Left lung (tissue), 10 donors: ENCODE measurements around the gene CAMK2A. TPM values are rescaled to one million over a fixed set of nuclear protein-coding genes. Genes with fewer than 3 reads are reported as not detected.

Source experiments
- ATAC-seq: fragments of 200-7000 bp; cut with Tn5 transposase; one replicate; pipeline ENCODE4 v1.9.1; 2020; ENCODE audit warnings: moderate library complexity
- DNase-seq, 4 donors: peaks; one replicate each; pipeline ENCODE4 v3.0.0-alpha.2; 2013 to 2020
- H3K27ac ChIP-seq, 2 donors: fragments of 200-600 bp; sonication (generic) in 1 of 2; one replicate each; pipeline versions ENCODE4 v1.5.0 to v1.8.0; 2020 to 2021
- H3K27me3 ChIP-seq, 2 donors: fragments of 200-600 bp; sonication (generic) in 1 of 2; one replicate each; pipeline versions ENCODE4 v1.5.0 to v1.8.0; 2020 to 2021
- H3K36me3 ChIP-seq, 2 donors: fragments of 200-600 bp; sonication (generic) in 1 of 2; one replicate each; pipeline versions ENCODE4 v1.5.0 to v1.8.0; 2020 to 2021
- H3K4me1 ChIP-seq, 2 donors: fragments of 200-600 bp; one replicate each; pipeline ENCODE4 v1.8.0; 2021
- H3K4me3 ChIP-seq, 2 donors: fragments of 200-600 bp; sonication (generic) in 1 of 2; one replicate each; pipeline versions ENCODE4 v1.5.0 to v1.8.0; 2020 to 2021; ENCODE audit warnings: mild to moderate bottlenecking in 1 of 2
- H3K9me3 ChIP-seq, 2 donors: fragments of 200-600 bp; sonication (generic) in 1 of 2; one replicate each; pipeline versions ENCODE4 v1.5.0 to v1.8.0; 2020 to 2021
- intact Hi-C, 2 donors: fragments of 100-400 bp; cut with DNase I; formaldehyde crosslinking; loops; one replicate each; pipeline versions ENCODE4 v1.11.2 to v1.14.2; 2022
- polyA plus RNA-seq, 6 donors: library from polyadenylated mRNA; unstranded; fragments of 120-200 nt; gene quantifications; one replicate each; pipeline ENCODE4 v1.2.1, GENCODE V29; 2013; ENCODE audit not compliant: insufficient read length in 6 of 6
- total RNA-seq, 2 donors: library from RNA; stranded (reverse); fragmentation: NEBNext Ultra II Directional; extraction: Animal tissue kit (Norgen Biotek cat#: 25700); gene quantifications; one replicate each; pipeline ENCODE4 v1.2.1, GENCODE V29; 2021
- TF ChIP-seq, protein P1 (sequence below), 2 donors: fragments of 200-600 bp; sonication (generic) in 1 of 2; IDR thresholded peaks; one replicate each; pipeline versions ENCODE4 v1.5.0 to v1.8.0; 2021; ENCODE audit warnings: antibody characterized with exemption in 2 of 2
- donor health status: DM: no; HTN: yes; CAD: no.
- donor health status: DM: no; HTN: no; CAD: no.

The CAMK2A gene
- total and polyA plus RNA-seq, 8 donors: 0.64 to 5.8 (median 4.7) TPM

DNA sequence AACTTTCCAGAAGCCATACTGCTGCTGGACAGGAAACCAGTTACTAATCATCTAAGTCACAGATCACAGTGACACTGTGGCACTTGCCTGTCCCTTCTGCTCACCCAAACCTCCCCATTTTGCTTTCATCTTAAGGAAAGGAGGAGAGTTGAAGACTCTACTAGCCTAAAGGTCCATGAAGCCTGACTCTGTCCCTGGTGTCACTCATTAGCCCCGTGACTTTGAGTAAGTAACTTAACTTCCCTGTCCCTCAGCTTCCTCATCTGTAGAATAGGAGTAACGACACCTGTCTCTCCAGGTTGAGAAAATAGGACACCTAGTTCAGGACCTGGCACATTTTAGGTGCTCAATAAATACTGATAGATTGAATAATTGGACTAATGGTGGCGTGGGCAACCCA lies 100.2 kb downstream of the CAMK2A start:
- intact Hi-C loops: no loop called here
- no peak overlapping the region for H3K27ac ChIP-seq
- peaks cover 19 to 54% of the 10 kb centered on the region in 2 donors for H3K27me3 ChIP-seq
- TF ChIP-seq, protein P1, sequence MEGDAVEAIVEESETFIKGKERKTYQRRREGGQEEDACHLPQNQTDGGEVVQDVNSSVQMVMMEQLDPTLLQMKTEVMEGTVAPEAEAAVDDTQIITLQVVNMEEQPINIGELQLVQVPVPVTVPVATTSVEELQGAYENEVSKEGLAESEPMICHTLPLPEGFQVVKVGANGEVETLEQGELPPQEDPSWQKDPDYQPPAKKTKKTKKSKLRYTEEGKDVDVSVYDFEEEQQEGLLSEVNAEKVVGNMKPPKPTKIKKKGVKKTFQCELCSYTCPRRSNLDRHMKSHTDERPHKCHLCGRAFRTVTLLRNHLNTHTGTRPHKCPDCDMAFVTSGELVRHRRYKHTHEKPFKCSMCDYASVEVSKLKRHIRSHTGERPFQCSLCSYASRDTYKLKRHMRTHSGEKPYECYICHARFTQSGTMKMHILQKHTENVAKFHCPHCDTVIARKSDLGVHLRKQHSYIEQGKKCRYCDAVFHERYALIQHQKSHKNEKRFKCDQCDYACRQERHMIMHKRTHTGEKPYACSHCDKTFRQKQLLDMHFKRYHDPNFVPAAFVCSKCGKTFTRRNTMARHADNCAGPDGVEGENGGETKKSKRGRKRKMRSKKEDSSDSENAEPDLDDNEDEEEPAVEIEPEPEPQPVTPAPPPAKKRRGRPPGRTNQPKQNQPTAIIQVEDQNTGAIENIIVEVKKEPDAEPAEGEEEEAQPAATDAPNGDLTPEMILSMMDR (IDR thresholded peaks at IDR 0.05): no peak
- no peaks in the 10 kb centered on the region for H3K36me3 ChIP-seq
- no peaks in the 10 kb centered on the region for H3K9me3 ChIP-seq
- DNase-seq: no peak
- H3K4me3 ChIP-seq: no peak overlapping the region
- peaks cover 0 to 7% of the 10 kb centered on the region in 2 donors for H3K4me1 ChIP-seq
- ATAC-seq: no peak

DNA sequence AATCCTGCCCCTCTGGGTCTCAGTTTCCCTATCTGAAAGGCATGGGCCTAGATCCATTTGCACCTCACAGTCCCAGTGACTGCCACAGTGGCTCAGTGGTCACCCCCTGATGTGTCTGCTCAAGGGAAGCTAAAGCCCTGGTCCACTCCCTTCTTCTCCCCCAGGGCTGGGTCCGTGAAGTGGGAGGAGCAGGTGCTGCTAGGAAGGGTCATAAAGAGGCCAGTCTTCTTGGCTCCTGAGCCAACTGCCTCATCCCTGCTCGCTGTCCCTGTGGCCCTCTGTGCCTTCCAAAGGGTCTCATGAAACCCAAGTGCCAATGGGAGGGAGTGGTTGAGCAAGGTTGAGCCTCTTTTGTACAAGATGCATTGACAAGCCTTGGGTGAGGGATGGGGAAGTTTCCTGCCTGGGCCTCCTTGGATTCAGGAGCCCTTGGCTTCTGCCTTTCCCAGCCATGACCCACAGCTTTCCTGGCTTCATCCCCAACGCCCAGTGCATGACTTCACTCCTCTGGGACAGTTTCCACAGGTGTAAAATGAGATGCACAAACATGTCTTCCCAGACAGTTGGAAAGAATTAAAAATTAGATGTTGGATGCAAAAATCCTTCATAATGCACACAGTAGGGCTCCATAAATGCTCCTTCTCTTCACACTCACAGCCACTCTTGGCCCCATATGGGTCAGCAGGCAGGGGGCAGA lies 101.3 kb downstream of the CAMK2A start:
- TF ChIP-seq, protein P1 (IDR thresholded peaks at IDR 0.05): no peak
- Histone ChIP-seq H3K27me3 (peaks cover 19 to 53% of the 10 kb centered on the region in 2 donors), H3K4me3 (no peak overlapping the region), H3K9me3 (no peaks in the 10 kb centered on the region), H3K27ac (no peak overlapping the region), H3K4me1 (peaks cover 0 to 7% of the 10 kb centered on the region in 2 donors), H3K36me3 (no peaks in the 10 kb centered on the region)
- DNase-seq (peak in 1 of 4 donors; percentile 37), ATAC-seq (no peak)
- intact Hi-C loops: no loop called here

DNA sequence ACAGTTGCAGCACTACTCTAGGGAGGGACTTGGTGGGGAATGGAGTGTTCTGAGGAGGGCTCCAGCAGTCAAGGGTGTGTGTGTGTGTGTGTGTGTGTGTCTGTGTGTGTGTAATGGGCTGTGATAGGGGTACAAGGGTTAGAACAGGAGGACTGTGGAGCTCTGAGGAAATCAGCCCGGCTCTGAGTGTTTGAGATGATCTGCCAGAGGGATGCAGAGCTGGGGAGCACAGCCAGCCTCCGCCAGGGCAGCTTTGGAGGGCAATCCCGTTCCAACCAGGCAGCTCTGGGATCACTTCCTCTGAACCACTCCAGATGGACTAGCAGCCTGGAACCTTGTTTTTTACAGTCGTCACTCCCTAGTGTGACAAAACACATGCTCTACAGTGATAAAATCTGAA lies 102.7 kb downstream of the CAMK2A start:
- Histone ChIP-seq H3K36me3 (no peaks in the 10 kb centered on the region), H3K4me3 (no peak overlapping the region), H3K9me3 (no peaks in the 10 kb centered on the region), H3K27me3 (peaks cover 19 to 39% of the 10 kb centered on the region in 2 donors), H3K4me1 (peaks cover 0 to 7% of the 10 kb centered on the region in 2 donors), H3K27ac (no peak overlapping the region)
- ATAC-seq: no peak
- intact Hi-C loops: no loop called here
- TF ChIP-seq, protein P1 (IDR thresholded peaks at IDR 0.05): no peak
- DNase-seq: peak in 1 of 4 donors; percentile 18

DNA sequence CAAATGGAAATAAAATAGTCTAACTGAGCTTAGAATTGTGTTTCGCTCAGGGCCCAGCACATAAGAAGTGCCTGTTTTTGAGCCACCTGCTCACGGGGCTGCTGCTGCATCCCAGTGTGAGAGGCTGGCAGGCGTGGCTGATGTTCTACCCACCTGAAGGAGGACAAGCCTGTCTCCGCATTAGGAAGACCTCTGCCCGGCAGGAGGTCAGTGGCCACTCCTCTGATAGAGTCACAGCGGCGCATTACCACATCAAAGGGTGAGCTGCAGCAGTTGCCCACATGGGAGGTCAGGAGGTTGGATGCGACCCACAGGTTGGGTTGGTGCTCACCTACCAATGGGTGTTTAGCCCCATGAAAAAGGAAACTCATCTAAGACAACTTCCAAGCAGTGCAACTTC lies 103.4 kb downstream of the CAMK2A start:
- no peak overlapping the region for H3K4me3 ChIP-seq
- peaks cover 19 to 31% of the 10 kb centered on the region in 2 donors for H3K27me3 ChIP-seq
- no peaks in the 10 kb centered on the region for H3K9me3 ChIP-seq
- no peak overlapping the region for H3K27ac ChIP-seq
- TF ChIP-seq, protein P1 (IDR thresholded peaks at IDR 0.05): no peak
- H3K36me3 ChIP-seq: no peaks in the 10 kb centered on the region
- H3K4me1 ChIP-seq: peaks cover 0 to 10% of the 10 kb centered on the region in 2 donors
- DNase-seq (peak in 1 of 4 donors; percentile 52), ATAC-seq (no peak)
- intact Hi-C loops: no loop called here

DNA sequence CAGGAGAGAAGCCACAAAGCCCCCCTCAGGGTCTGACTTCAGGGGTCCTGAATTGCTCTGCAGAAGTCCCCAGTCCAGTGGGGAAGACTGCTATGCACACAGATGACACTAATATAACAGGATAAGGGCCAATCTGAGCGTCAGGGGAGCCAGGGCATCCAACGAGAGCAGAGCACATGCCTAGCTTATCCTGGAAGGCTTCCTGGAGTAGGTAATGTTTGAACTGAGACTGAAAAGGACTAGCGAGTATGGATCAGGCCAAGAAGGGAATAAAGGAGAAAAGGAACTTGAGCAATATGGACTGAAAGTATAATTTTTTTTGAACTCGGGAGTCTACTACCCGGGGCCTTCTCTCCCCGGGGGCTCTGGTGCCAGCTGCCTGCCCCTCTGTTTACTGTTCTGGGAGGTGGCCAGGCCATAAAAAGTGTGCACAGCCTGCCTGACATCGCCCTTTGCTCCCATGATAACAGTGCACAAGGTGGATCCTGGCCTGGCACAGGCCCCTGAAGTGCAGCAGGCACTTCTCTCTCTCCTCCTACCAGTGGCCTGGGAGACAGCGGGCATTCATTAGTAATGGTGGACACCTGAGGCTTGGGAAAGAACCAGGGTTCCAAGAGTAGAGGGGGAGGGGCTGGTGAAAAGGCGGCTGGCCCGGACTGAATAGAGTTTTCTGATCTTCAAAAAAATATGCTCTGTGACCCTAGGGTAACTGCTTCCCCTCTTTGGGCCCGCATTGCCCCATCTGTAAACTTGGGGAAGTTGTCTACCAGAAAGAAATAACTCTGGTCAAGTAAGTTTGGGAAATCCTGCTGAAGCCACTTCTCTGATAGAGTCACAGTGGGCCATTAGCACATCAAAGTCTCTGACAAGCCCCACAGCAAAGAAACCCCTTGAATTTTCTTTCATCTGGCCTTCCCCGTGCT lies 104.3 kb downstream of the CAMK2A start:
- H3K27me3 ChIP-seq: peaks cover 14 to 22% of the 10 kb centered on the region in 2 donors

More for the DNA sequence above, 104.3 kb downstream of the CAMK2A start:
- TF ChIP-seq, protein P1 (IDR thresholded peaks at IDR 0.05): no peak
- Histone ChIP-seq H3K4me1 (peaks cover 0 to 16% of the 10 kb centered on the region in 2 donors), H3K4me3 (no peak overlapping the region), H3K36me3 (no peaks in the 10 kb centered on the region), H3K9me3 (no peaks in the 10 kb centered on the region), H3K27ac (no peak overlapping the region)
- ATAC-seq (peak; percentile 12), DNase-seq (peak in 1 of 4 donors; percentile 30)
- intact Hi-C loops: no loop called here
